Ovary (tissue), 9 donors: ENCODE data around the gene HPCA. TPM values are rescaled to one million over a fixed set of nuclear protein-coding genes. Genes with fewer than 3 reads are reported as not detected.

Experiments used
- DNase-seq, 5 donors: peaks; one replicate each; pipeline ENCODE4 v3.0.0-alpha.2; 2019 to 2020
- H3K27ac ChIP-seq, 2 donors: fragments of 200-600 bp; one replicate each; pipeline versions ENCODE4 v1.5.1 to v1.8.0; 2019 to 2022
- H3K27me3 ChIP-seq: fragments of 200-600 bp; one replicate; pipeline ENCODE4 v1.8.0; 2022
- H3K36me3 ChIP-seq: fragments of 200-600 bp; sonication (generic); one replicate; pipeline ENCODE4 v1.5.1; 2019
- H3K4me1 ChIP-seq: one replicate; pipeline ENCODE4 v1.8.1; 2013; ENCODE audit warnings: mild to moderate bottlenecking, moderate library complexity; ENCODE audit not compliant: insufficient read depth
- H3K4me3 ChIP-seq: fragments of 200-600 bp; sonication (generic); one replicate; pipeline ENCODE4 v1.5.1; 2017
- H3K9me3 ChIP-seq, 2 donors: fragments of 200-600 bp in 1 of 2; sonication (generic) in 1 of 2; one replicate each; pipeline versions ENCODE4 v1.5.1 to v1.8.1; 2013 to 2019; ENCODE audit warnings: mild to moderate bottlenecking in 1 of 2, moderate library complexity in 1 of 2
- EP300 ChIP-seq: sonication (generic); formaldehyde crosslinking; IDR thresholded peaks from one replicate; pipeline ENCODE4 v1.6.1; 2017; ENCODE audit warnings: antibody characterized with exemption
- POLR2A ChIP-seq: fragments of 450-650 bp; IDR thresholded peaks from one replicate; pipeline ENCODE4 v1.6.1; 2017; ENCODE audit warnings: antibody characterized with exemption, mild to moderate bottlenecking, moderate library complexity
- WGBS, 3 donors: extraction: QIAGEN DNeasy Blood & Tissue Kit in 1 of 3; methylation state at CpG; one replicate each; pipeline versions ENCODE4 v1.1.5 to v1.1.7; 2013 to 2017; 5-methylcytosine and 5-hydroxymethylcytosine counted together
- intact Hi-C, 4 donors: fragments of 100-400 bp; cut with DNase I; formaldehyde crosslinking; loops; one replicate each; pipeline versions ENCODE4 v1.11.0 to v1.15.1; 2022 to 2023
- polyA plus RNA-seq, 2 donors: library from polyadenylated mRNA; stranded (reverse); fragments of 200-250 nt in 1 of 2; fragments of 350-450 nt in 1 of 2; fragmentation: Illumina TruSeq in 1 of 2; extraction: RNeasy Lipid Tissue Mini Kit (QIAGEN cat#74804) in 1 of 2; gene quantifications; one replicate each; pipeline ENCODE4 v1.2.3, GENCODE V29; 2013 to 2014
- total RNA-seq, 7 donors: library from RNA; depleted of rRNA in 2 of 7; stranded (reverse); fragments of >200 nt in 2 of 7; fragmentation: NEBNext Ultra II Directional in 3 of 7; extraction: Animal tissue kit (Norgen Biotek cat#: 25700) in 3 of 7; gene quantifications; one replicate each; pipeline versions ENCODE4 v1.1.0 to v1.2.4, GENCODE V29; 2016 to 2023
- TF ChIP-seq, protein P1 (sequence below), 3 donors: fragments of 450-650 bp in 2 of 3; fragments of 200-600 bp in 1 of 3; IDR thresholded peaks; one replicate each; pipeline versions ENCODE4 v1.5.1 to v1.8.0; 2016 to 2022; ENCODE audit warnings: antibody characterized with exemption in 3 of 3, mild to moderate bottlenecking in 1 of 3
- donor health status: DM: no; HTN: no; CAD: no; lungs with moderate emphysema.
- donor health status: DM: no; HTN: no; CAD: no.
- donor health status: Bipolar disorder and iron deficiency.
- donor health status: DM: yes; HTN: yes; CAD: no.
- donor health status: DM: no; HTN: no; CAD: no.
- donor health status: DM: yes; HTN: yes; CAD: no.

HPCA gene
- total and polyA plus RNA-seq, 9 donors = 0.23 to 1.0 (median 0.68) TPM; not detected in 1

DNA sequence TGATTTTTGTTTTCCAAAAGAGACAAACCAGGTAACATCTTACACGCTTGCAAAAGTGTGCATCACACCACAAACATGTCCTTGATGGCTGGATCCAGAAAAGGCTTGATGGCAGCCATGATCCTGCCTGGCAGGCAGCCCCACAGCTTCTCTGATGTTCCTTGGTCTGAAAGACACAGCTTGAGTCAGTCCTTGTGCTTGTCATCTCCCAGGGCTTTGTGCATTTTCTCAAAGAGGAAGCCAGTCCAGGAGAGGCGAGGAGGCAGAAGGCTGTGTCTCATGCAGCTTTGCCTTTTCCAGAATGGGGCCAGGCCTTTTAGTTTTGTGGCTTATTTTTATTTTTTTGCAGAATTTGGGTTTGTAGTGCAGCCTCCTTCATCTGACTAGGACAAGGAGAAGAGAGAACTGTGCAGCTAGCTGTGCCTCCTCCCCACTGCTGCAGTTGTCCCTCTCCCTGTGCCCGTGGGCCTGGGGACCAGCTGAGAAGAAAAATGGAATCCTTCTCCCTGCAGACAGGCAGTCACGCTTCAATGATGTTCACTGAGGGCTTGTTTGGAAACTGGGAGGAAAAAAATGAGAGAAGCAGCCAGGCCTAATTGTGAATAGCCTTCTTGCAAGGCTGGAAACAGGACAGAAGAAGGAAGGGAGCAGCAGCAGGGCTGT, 22.9 kb upstream of the HPCA start:
- peaks cover 13% of the 10 kb centered on the region for H3K4me1 ChIP-seq
- WGBS, 3 donors = 87 to 91% (median 89%) methylated on average over 4 of the region's 4 CpGs
- TF ChIP-seq, protein P1, sequence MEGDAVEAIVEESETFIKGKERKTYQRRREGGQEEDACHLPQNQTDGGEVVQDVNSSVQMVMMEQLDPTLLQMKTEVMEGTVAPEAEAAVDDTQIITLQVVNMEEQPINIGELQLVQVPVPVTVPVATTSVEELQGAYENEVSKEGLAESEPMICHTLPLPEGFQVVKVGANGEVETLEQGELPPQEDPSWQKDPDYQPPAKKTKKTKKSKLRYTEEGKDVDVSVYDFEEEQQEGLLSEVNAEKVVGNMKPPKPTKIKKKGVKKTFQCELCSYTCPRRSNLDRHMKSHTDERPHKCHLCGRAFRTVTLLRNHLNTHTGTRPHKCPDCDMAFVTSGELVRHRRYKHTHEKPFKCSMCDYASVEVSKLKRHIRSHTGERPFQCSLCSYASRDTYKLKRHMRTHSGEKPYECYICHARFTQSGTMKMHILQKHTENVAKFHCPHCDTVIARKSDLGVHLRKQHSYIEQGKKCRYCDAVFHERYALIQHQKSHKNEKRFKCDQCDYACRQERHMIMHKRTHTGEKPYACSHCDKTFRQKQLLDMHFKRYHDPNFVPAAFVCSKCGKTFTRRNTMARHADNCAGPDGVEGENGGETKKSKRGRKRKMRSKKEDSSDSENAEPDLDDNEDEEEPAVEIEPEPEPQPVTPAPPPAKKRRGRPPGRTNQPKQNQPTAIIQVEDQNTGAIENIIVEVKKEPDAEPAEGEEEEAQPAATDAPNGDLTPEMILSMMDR (IDR thresholded peaks at IDR 0.05) = no peak
- TF ChIP-seq POLR2A (no peak), EP300 (no peak)
- no peak overlapping the region for H3K4me3 ChIP-seq
- intact Hi-C loops = no loop called here
- DNase-seq = no peak
- no peak overlapping the region for H3K27ac ChIP-seq
- H3K36me3 ChIP-seq = no peaks in the 10 kb centered on the region
- H3K27me3 ChIP-seq = no peaks in the 10 kb centered on the region
- no peaks in the 10 kb centered on the region for H3K9me3 ChIP-seq

DNA sequence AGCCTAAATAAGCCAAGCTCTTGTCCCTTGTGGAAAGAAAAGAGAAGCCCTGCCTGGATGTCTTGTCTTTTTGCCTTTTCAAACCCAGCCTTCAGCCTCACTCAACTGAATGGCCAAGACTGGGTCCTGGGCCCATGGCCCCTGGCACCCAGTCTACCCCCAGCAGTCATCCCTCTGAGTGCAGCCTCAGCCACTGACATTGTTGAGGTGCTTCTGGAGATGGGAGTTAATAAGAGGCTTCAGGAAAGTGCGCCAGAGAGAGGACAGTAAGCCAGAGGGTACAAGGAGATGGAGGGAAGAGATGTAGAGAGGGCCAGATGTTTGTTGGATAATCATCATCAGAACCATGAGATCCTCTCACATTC, 22.4 kb upstream of the HPCA start:
- no peaks in the 10 kb centered on the region for H3K27me3 ChIP-seq
- H3K4me3 ChIP-seq = no peak overlapping the region
- WGBS, 3 donors = 95 to 100% (median 95%) methylated on average over 1 of the region's 1 CpG
- no peaks in the 10 kb centered on the region for H3K9me3 ChIP-seq
- intact Hi-C loops = no loop called here
- H3K27ac ChIP-seq = no peak overlapping the region
- H3K36me3 ChIP-seq = no peaks in the 10 kb centered on the region
- peaks cover 13% of the 10 kb centered on the region for H3K4me1 ChIP-seq
- no peak for DNase-seq
- TF ChIP-seq EP300 = no peak
- TF ChIP-seq, protein P1 (IDR thresholded peaks at IDR 0.05) = no peak
- TF ChIP-seq POLR2A = no peak

DNA sequence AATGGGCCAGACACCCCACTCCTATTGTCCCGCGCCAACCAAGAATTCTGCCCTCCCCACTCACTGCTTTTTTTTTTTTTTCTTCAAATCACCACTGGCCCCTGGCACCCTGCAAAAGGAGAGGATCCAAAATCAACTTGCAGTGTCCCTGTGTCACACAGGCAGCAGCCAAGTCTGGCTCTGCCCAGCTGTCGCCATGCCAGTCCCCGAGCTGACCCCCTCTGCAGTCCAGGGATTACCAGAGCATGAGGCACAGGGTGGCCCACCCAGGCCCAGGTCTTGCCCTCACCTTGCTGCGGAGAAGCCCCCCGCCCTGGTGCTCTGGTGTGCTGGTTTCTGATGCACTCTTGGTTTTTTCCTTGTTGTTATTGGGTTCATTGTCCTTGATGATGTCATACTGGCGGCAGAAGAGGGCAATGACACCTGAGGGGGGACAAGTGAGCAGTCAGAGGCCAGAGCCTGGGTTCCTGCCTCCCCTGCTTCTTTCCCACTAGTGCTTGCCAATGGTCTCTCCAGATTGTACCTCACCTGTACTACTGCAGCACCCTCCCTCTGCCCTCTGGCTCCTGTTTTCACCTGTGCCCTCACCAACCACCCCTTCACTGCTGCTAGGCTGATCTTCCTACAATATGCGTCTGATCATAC, 21.8 kb upstream of the HPCA start:
- DNase-seq = no peak
- intact Hi-C loops = no loop called here

DNA sequence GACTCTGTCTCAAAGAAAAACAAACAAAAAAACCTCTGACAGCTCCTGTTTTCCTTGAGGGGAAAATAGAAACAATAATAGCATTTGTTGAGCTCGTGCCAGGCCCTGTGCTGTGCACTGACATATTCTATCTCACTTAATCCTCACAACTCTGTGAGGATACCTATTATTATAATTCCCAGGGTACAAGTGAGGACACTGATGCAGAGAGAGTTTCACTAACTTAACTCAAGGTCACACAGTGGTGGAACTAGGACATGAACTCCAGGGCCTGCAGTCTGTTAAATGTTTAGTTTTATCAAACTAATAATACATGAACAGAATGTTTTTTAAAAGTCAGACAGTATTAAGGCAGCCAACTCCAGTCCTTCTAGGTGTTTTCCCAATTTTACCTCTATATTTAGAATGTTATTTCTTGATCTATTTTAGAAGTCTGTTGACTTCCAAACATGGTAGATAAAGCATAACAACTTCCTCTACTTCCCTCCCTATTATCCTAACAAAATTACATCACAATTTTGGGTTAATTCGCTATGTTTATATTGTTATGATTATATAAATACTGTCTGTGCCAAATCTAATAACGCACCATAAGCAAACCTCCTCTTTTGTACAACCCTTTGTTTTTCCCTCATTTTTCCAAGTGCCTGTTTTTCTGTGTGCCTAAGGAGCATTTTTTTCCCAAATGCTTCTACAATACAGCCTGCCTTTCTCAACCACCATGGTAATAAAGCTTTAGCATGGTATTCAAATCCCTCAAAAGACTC, 20.5 kb upstream of the HPCA start:
- no peak for TF ChIP-seq EP300
- TF ChIP-seq POLR2A = no peak
- TF ChIP-seq, protein P1 (IDR thresholded peaks at IDR 0.05) = no peak
- Histone ChIP-seq H3K36me3 (no peaks in the 10 kb centered on the region), H3K9me3 (no peaks in the 10 kb centered on the region), H3K27me3 (no peaks in the 10 kb centered on the region), H3K27ac (no peak overlapping the region), H3K4me3 (no peak overlapping the region), H3K4me1 (peaks cover 13% of the 10 kb centered on the region)
- DNase-seq = no peak
- intact Hi-C loops = no loop called here
- 3 to 22% (median 13%) methylated on average over 3 of the region's 3 CpGs for WGBS, 3 donors

More for the DNA sequence above, 21.8 kb upstream of the HPCA start:
- Histone ChIP-seq H3K4me1 (peaks cover 13% of the 10 kb centered on the region), H3K9me3 (no peaks in the 10 kb centered on the region), H3K27me3 (no peaks in the 10 kb centered on the region), H3K27ac (no peak overlapping the region), H3K4me3 (no peak overlapping the region), H3K36me3 (no peaks in the 10 kb centered on the region)
- TF ChIP-seq, protein P1 (IDR thresholded peaks at IDR 0.05) = no peak
- TF ChIP-seq EP300 (no peak), POLR2A (no peak)
- WGBS, 3 donors = 92 to 95% (median 94%) methylated on average over 8 of the region's 8 CpGs
